Neural progenitor cell (in vitro differentiated cells): ENCODE data around the gene OR6C6.
"Not testable (repeated sequence)": the region's sequence is repeated elsewhere in the genome, so short reads cannot be mapped to it uniquely, and the experiment has no call there.

Source experiments
- CTCF ChIP-seq: fragments of 200-600 bp; sonication (generic); IDR thresholded peaks from 2 replicates; pipeline ENCODE4 v1.5.1; 2017; ENCODE audit warnings: antibody characterized with exemption, mild to moderate bottlenecking
- EZH2phosphoT487 ChIP-seq: fragments of 200-600 bp; sonication (generic); IDR thresholded peaks from 2 replicates; pipeline ENCODE4 v1.6.1; 2017; ENCODE audit warnings: antibody characterized with exemption

GRCh38 chr12:55325801-55326200 is 29.4 kb upstream of the OR6C6 start:
- TF ChIP-seq CTCF, EZH2phosphoT487: not testable (repeated sequence)
